B cell (primary cell): ENCODE results near the gene PDILT. TPM values are rescaled to one million over a fixed set of nuclear protein-coding genes. Genes with fewer than 3 reads are reported as not detected.

ENCODE experiments used
- ATAC-seq: fragments of 200-7000 bp; cut with Tn5 transposase; one replicate; pipeline ENCODE4 v1.10.0; 2021; ENCODE audit warnings: low read depth, mild to moderate bottlenecking, moderate number of reproducible peaks, moderate library complexity
- CTCF ChIA-PET: fragments of 350-600 bp; sonication (Branson Sonifier 250); formaldehyde crosslinking; loops from one replicate; lab custom pipeline; 2021; ENCODE audit warnings: antibody characterized with exemption, inconsistent platforms; lab: Charles Lee
- POLR2A ChIA-PET: fragments of 350-600 bp; sonication (Branson Sonifier 250); formaldehyde crosslinking; loops from one replicate; lab custom pipeline; 2021; ENCODE audit warnings: antibody characterized with exemption; lab: Charles Lee
- DNase-seq: peaks from one replicate; pipeline ENCODE4 v3.0.0; 2013
- H2AFZ ChIP-seq: 2 replicates; pipeline ENCODE4 v1.6.1; 2012; ENCODE audit warnings: mild to moderate bottlenecking, low read depth, low read length; ENCODE audit not compliant: insufficient read depth, poor library complexity, severe bottlenecking
- H3K27ac ChIP-seq, 2 donors: 1 replicate in 1 of 2; 2 replicates in 1 of 2; pipeline ENCODE4 v1.5.1; 2012 to 2013; ENCODE audit warnings: low read length in 2 of 2, mild to moderate bottlenecking in 2 of 2, moderate library complexity in 1 of 2
- H3K27me3 ChIP-seq, 4 experiments: fragments of 200-600 bp in 1 of 4; sonication (generic) in 1 of 4; replicated peaks in 1 of 4; 1 replicate in 2 of 4; 2 replicates in 2 of 4; pipeline versions ENCODE4 v1.6.1 to v1.7.0; 2013 to 2016; ENCODE audit warnings: low read length in 3 of 4, mild to moderate bottlenecking in 2 of 4, mixed read lengths in 1 of 4, moderate library complexity in 1 of 4; ENCODE audit not compliant: insufficient read depth in 4 of 4, control insufficient read depth in 3 of 4; ENCODE audit errors: control extremely low read depth in 1 of 4
- H3K36me3 ChIP-seq, 2 experiments: replicated peaks in 1 of 2; 1 replicate in 1 of 2; 2 replicates in 1 of 2; pipeline versions ENCODE4 v1.6.1 to v1.7.1; 2013; ENCODE audit warnings: low read length in 1 of 2; ENCODE audit not compliant: insufficient read depth in 2 of 2, control insufficient read depth in 1 of 2; ENCODE audit errors: control extremely low read depth in 1 of 2, extremely low read depth in 1 of 2
- H3K4me1 ChIP-seq, 2 donors: fragments of 200-600 bp in 1 of 2; sonication (generic) in 1 of 2; 1 replicate in 1 of 2; 2 replicates in 1 of 2; pipeline versions ENCODE4 v1.5.1 to v1.6.1; 2013 to 2017; ENCODE audit warnings: low read length in 2 of 2; ENCODE audit not compliant: control insufficient read depth in 2 of 2, insufficient read depth in 2 of 2
- H3K4me2 ChIP-seq: replicated peaks from 2 replicates; pipeline ENCODE3; 2012; ENCODE audit warnings: mild to moderate bottlenecking, low read depth, low read length; ENCODE audit not compliant: poor library complexity, severe bottlenecking
- H3K4me3 ChIP-seq, 5 experiments: fragments of 200-600 bp in 1 of 5; sonication (generic) in 1 of 5; 1 replicate in 3 of 5; 2 replicates in 2 of 5; pipeline versions ENCODE4 v1.5.1 to v1.7.0; 2011 to 2016; ENCODE audit warnings: low read length in 4 of 5, mild to moderate bottlenecking in 4 of 5, low read depth in 2 of 5, control low read depth in 1 of 5, moderate library complexity in 1 of 5; ENCODE audit not compliant: insufficient read depth in 1 of 5; ENCODE audit errors: control extremely low read depth in 1 of 5, extremely low read depth in 1 of 5
- H3K79me2 ChIP-seq: fragments of 200-600 bp; sonication (generic); one replicate; pipeline ENCODE4 v1.6.0; 2016; ENCODE audit warnings: low read length; ENCODE audit not compliant: control insufficient read depth, insufficient read depth
- H3K9ac ChIP-seq: fragments of 200-600 bp; sonication (generic); 2 replicates; pipeline ENCODE4 v1.6.1; 2017; ENCODE audit warnings: mild to moderate bottlenecking, low read length, moderate library complexity
- H3K9me3 ChIP-seq, 3 donors: one replicate each; pipeline versions ENCODE4 v1.6.1 to v1.7.1; 2013; ENCODE audit warnings: low read length in 2 of 3; ENCODE audit not compliant: control insufficient read depth in 2 of 3, insufficient read depth in 1 of 3; ENCODE audit errors: control extremely low read depth in 1 of 3
- H4K20me1 ChIP-seq: 2 replicates; pipeline ENCODE4 v1.6.0; 2012; ENCODE audit warnings: mild to moderate bottlenecking, low read length; ENCODE audit not compliant: insufficient read depth, control insufficient read depth, poor library complexity, severe bottlenecking
- H3K27ac Mint-ChIP-seq: one replicate; pipeline ENCODE4 v1.8.0; 2021; ENCODE audit warnings: mixed read lengths
- H3K27me3 Mint-ChIP-seq: one replicate; pipeline ENCODE4 v1.8.0; 2021; ENCODE audit warnings: mixed read lengths
- H3K4me1 Mint-ChIP-seq: one replicate; pipeline ENCODE4 v1.8.0; 2021; ENCODE audit warnings: mixed read lengths
- H3K4me3 Mint-ChIP-seq: one replicate; pipeline ENCODE4 v1.8.0; 2021; ENCODE audit warnings: mixed read lengths
- H3K9me3 Mint-ChIP-seq: one replicate; pipeline ENCODE4 v1.8.0; 2022; ENCODE audit warnings: mixed read lengths; ENCODE audit not compliant: insufficient read depth
- CTCF ChIP-seq: fragments of 200-600 bp; IDR thresholded peaks from one replicate; pipeline ENCODE4 v1.8.0; 2022; ENCODE audit warnings: antibody characterized with exemption, mild to moderate bottlenecking
- EZH2 ChIP-seq: IDR thresholded peaks from 2 replicates; pipeline ENCODE4 v1.6.1; 2012; ENCODE audit warnings: borderline replicate concordance, low read depth, mild to moderate bottlenecking, moderate library complexity, low read length; ENCODE audit not compliant: insufficient read depth, poor library complexity, severe bottlenecking
- WGBS: methylation state at CpG from one replicate; pipeline ENCODE4 v1.1.5; 2013; ENCODE audit warnings: missing lambda C conversion rate; ENCODE audit not compliant: insufficient coverage; 5-methylcytosine and 5-hydroxymethylcytosine counted together
- intact Hi-C: fragments of 100-400 bp; cut with micrococcal nuclease; formaldehyde crosslinking; loops from one replicate; pipeline ENCODE4 v1.10.0; 2022
- polyA plus RNA-seq: library from polyadenylated mRNA; depleted of rRNA; stranded (reverse); fragments of >200 nt; gene quantifications from 2 replicates; pipeline ENCODE4 v1.2.3, GENCODE V29; 2012
- total RNA-seq, 2 donors: library from RNA; stranded (reverse); fragments of 120-200 nt in 1 of 2; gene quantifications; 1 replicate in 1 of 2; 2 replicates in 1 of 2; pipeline versions ENCODE4 v1.2.3 to v1.2.4, GENCODE V29; 2013 to 2022

PDILT gene
- total and polyA plus RNA-seq, 2 donors (not counting 1 experiment from before 2014, with no cell fraction given) = not detected

GRCh38 chr16:20363191-20363590, 41.3 kb downstream of the PDILT start:
- 83% methylated on average over 2 of the region's 2 CpGs for WGBS
- Mint-ChIP-seq H3K4me1 (no peaks in the 10 kb centered on the region), H3K27ac (no peak overlapping the region), H3K9me3 (no peaks in the 10 kb centered on the region), H3K4me3 (no peak overlapping the region), H3K27me3 (peaks cover 21% of the 10 kb centered on the region)
- H3K9me3 ChIP-seq = no peaks in the 10 kb centered on the region
- no peaks in the 10 kb centered on the region for H4K20me1 ChIP-seq
- H3K27me3 ChIP-seq = no peaks in the 10 kb centered on the region
- CTCF ChIA-PET = interaction anchor here (1.1 kb wide), 1 partner anchor 23 kb away, joined by 3 read pairs; no protein-coding TSS in a partner anchor
- no peak for TF ChIP-seq EZH2
- no peak for TF ChIP-seq CTCF
- intact Hi-C loops = no loop called here
- POLR2A ChIA-PET = no interaction called here
- ATAC-seq = no peak
- H3K9ac ChIP-seq = no peak overlapping the region
- H3K4me2 ChIP-seq = no peak overlapping the region
- no peaks in the 10 kb centered on the region for H3K79me2 ChIP-seq
- H2AFZ ChIP-seq = no peak overlapping the region
- H3K4me1 ChIP-seq = no peaks in the 10 kb centered on the region
- DNase-seq = no peak
- H3K27ac ChIP-seq = no peak overlapping the region
- no peaks in the 10 kb centered on the region for H3K36me3 ChIP-seq
- no peak overlapping the region for H3K4me3 ChIP-seq

GRCh38 chr16:20359997-20360396, 44.5 kb downstream of the PDILT start:
- 71% methylated on average over 1 of the region's 2 CpGs for WGBS
- H3K4me1 Mint-ChIP-seq = no peaks in the 10 kb centered on the region
- DNase-seq = no peak
- no peak overlapping the region for H3K4me3 ChIP-seq
- H2AFZ ChIP-seq = no peak overlapping the region
- no peaks in the 10 kb centered on the region for H4K20me1 ChIP-seq
- peaks cover 23% of the 10 kb centered on the region for H3K27me3 Mint-ChIP-seq
- TF ChIP-seq EZH2 = no peak
- H3K27ac Mint-ChIP-seq = no peak overlapping the region
- H3K27ac ChIP-seq = no peak overlapping the region
- peaks cover 0 to 3% (median 0%) of the 10 kb centered on the region in 4 experiments for H3K27me3 ChIP-seq
- H3K9me3 Mint-ChIP-seq = peaks cover 2% of the 10 kb centered on the region
- no peaks in the 10 kb centered on the region for H3K36me3 ChIP-seq
- intact Hi-C loops = no loop called here
- no peak overlapping the region for H3K9ac ChIP-seq
- no peak overlapping the region for H3K4me2 ChIP-seq
- no peaks in the 10 kb centered on the region for H3K79me2 ChIP-seq
- ATAC-seq = no peak
- CTCF ChIA-PET = no interaction called here
- no peaks in the 10 kb centered on the region for H3K4me1 ChIP-seq
- H3K4me3 Mint-ChIP-seq = no peak overlapping the region
- peaks cover 0 to 5% (median 0%) of the 10 kb centered on the region in 3 donors for H3K9me3 ChIP-seq
- POLR2A ChIA-PET = no interaction called here
